ENCODE data around the gene LMF1. TPM values are rescaled to one million over a fixed set of nuclear protein-coding genes. Genes with fewer than 3 reads are reported as not detected.

LMF1 gene
- total RNA-seq, 1 experiment from 2014 or later, result 12.8 TPM

GRCh38 chr16:971582-971905, 760 bp upstream of the LMF1 start:
- intact Hi-C loops (cut with micrococcal nuclease), result no loop called here

GRCh38 chr16:970386-970765, 408 bp downstream of the LMF1 start:
- intact Hi-C loops (cut with micrococcal nuclease), result no loop called here
- Histone ChIP-seq H4K20me1 (ENCODE audit: insufficient read depth) (no peaks in the 10 kb centered on the region), H3K4me2 (ENCODE audit: low read length) (peak overlapping the region; percentile 91), H3K27me3 (ENCODE audit: insufficient read depth, low read length) (no peaks in the 10 kb centered on the region), H3K9me3 (ENCODE audit: control insufficient read depth in 1 of 2, insufficient read depth in 1 of 2, low read depth in 1 of 2, low read length in 2 of 2) (no peaks in the 10 kb centered on the region; a peak in 1 of 4 replicates), H3K27ac (ENCODE audit: low read depth, low read length) (peak overlapping the region; percentile 91), H3K9ac (ENCODE audit: low read length) (peak overlapping the region; percentile 92), H2AFZ (ENCODE audit: low read depth, low read length, poor library complexity, severe bottlenecking) (no peak overlapping the region), H3K36me3 (ENCODE audit: control insufficient read depth in 1 of 2, insufficient read depth in 2 of 2, low read length in 2 of 2) (peaks cover 0 to 10% of the 10 kb centered on the region in 2 experiments; a peak in 1 of 4 replicates), H3K9me2 (ENCODE audit: insufficient read depth) (no peaks in the 10 kb centered on the region), H3K4me3 (replicated peaks in 1 of 2; ENCODE audit: low read depth in 1 of 2, low read length in 2 of 2) (peak overlapping the region; percentile 72 to 93), H3K79me2 (ENCODE audit: insufficient read depth, low read length) (peaks cover 12% of the 10 kb centered on the region; the same call in 1 of the 2 replicates), H3K4me1 (ENCODE audit: control insufficient read depth in 1 of 2, insufficient read depth in 2 of 2, low read length in 2 of 2) (peaks cover 16 to 27% of the 10 kb centered on the region in 2 experiments)
- BruUV-seq (replicated peaks), result no TSS peak
- no peak for DNase-seq (ENCODE audit: low read depth, low spot score)
- ChIA-PET POLR2A (no interaction called here), RAD21 (ENCODE audit: low non-redundant PET in 1 of 2, low total read pairs in 2 of 2, uncharacterized antibody in 2 of 2, unreplicated experiment in 2 of 2) (no interaction called here), CTCF (no interaction called here)
- ATAC-seq, result no peak; the same call in 1 of the 2 replicates
- TF ChIP-seq ZFX (IDR thresholded peaks at IDR 0.05) (peak; percentile 87; the same call in 1 of the 2 replicates), EZH2phosphoT487 (IDR thresholded peaks at IDR 0.05; ENCODE audit: borderline replicate concordance) (no peak), CTCF (IDR thresholded peaks at IDR 0.05 in 2 of 3, conservative IDR thresholded peaks at IDR 0.05 in 1 of 3; ENCODE audit: borderline replicate concordance in 1 of 3, insufficient read depth in 1 of 3, low read depth in 2 of 3, low read length in 2 of 3) (no peak), MAX (IDR thresholded peaks at IDR 0.05) (no peak), CBX3 (IDR thresholded peaks at IDR 0.05; ENCODE audit: low read depth) (no peak)

More at GRCh38 chr16:971582-971905, 760 bp upstream of the LMF1 start:
- ChIA-PET RAD21 (ENCODE audit: low non-redundant PET in 1 of 2, low total read pairs in 2 of 2, uncharacterized antibody in 2 of 2, unreplicated experiment in 2 of 2) (no interaction called here), POLR2A (interaction anchor here (0.7 kb wide), 1 partner anchor 36 kb away, joined by 3 read pairs; no protein-coding TSS in a partner anchor), CTCF (no interaction called here)
- TF ChIP-seq SP1 (IDR thresholded peaks at IDR 0.05; ENCODE audit: low read depth) (no peak), RAD21 (IDR thresholded peaks at IDR 0.05; ENCODE audit: low read depth) (no peak), EZH2phosphoT487 (IDR thresholded peaks at IDR 0.05; ENCODE audit: borderline replicate concordance) (no peak), SRF (IDR thresholded peaks at IDR 0.05; ENCODE audit: low read depth) (no peak), FOSL1 (IDR thresholded peaks at IDR 0.05; ENCODE audit: low read depth) (no peak), CEBPB (IDR thresholded peaks at IDR 0.05; ENCODE audit: low read depth) (no peak), ATF3 (IDR thresholded peaks at IDR 0.05) (no peak)
- no peaks in the 10 kb centered on the region for H3K27me3 ChIP-seq (ENCODE audit: insufficient read depth, low read length)
- H3K36me3 ChIP-seq (ENCODE audit: control insufficient read depth in 1 of 2, insufficient read depth in 2 of 2, low read length in 2 of 2), result peaks cover 0 to 10% of the 10 kb centered on the region in 2 experiments; a peak in 1 of 4 replicates
- no peak overlapping the region; the same call in 1 of the 2 replicates for H3K9ac ChIP-seq (ENCODE audit: low read length)
- no peaks in the 10 kb centered on the region for H4K20me1 ChIP-seq (ENCODE audit: insufficient read depth)
- H3K9me3 ChIP-seq (ENCODE audit: control insufficient read depth in 1 of 2, insufficient read depth in 1 of 2, low read depth in 1 of 2, low read length in 2 of 2), result no peaks in the 10 kb centered on the region
- peaks cover 12% of the 10 kb centered on the region; the same call in 1 of the 2 replicates for H3K79me2 ChIP-seq (ENCODE audit: insufficient read depth, low read length)
- peak overlapping the region in 1 of 2 experiments; percentile 25; a peak in 1 of 4 replicates for H3K4me3 ChIP-seq (replicated peaks in 1 of 2; ENCODE audit: low read depth in 1 of 2, low read length in 2 of 2)
- ATAC-seq (no peak), DNase-seq (ENCODE audit: low read depth, low spot score) (no peak)
- no TSS peak for BruUV-seq (replicated peaks)
- H3K4me2 ChIP-seq (ENCODE audit: low read length), result peak overlapping the region; percentile 91
- H3K27ac ChIP-seq (ENCODE audit: low read depth, low read length), result no peak overlapping the region; the same call in 1 of the 2 replicates
- peaks cover 16 to 27% of the 10 kb centered on the region in 2 experiments for H3K4me1 ChIP-seq (ENCODE audit: control insufficient read depth in 1 of 2, insufficient read depth in 2 of 2, low read length in 2 of 2)
- no peak overlapping the region for H2AFZ ChIP-seq (ENCODE audit: low read depth, low read length, poor library complexity, severe bottlenecking)
- no peaks in the 10 kb centered on the region for H3K9me2 ChIP-seq (ENCODE audit: insufficient read depth)

Measured in HCT116 (cell line).